ENCODE measurements around the gene BGN.

Gene BGN

DNA sequence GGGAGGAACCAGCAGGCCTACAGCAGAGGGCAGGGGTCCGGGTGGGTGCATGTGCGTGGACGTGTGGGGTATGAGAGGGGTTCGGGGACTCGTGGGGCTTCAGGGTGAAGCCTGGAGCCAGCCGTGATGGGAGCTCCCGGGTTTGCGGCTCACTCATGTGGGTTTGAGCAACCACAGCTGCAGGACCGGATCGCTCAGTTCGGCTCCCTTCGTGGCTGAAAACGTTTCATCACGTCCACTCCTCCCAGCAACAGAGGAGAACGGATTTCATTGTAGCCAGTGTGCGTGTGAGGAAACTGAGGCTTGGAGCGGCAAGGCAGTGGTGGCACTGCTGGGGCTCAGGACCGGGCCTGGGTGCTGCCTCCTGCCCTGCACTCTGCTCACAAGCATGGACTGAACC lies 10.6 kb downstream of the BGN start:
- no peak overlapping the region for H3K4me3 ChIP-seq (ENCODE audit: low read depth, low read length)
- no peak for DNase-seq (ENCODE audit: low read depth)
- in situ Hi-C loops (cut with HindIII; ENCODE audit: low sequenced_read_pairs) = no loop called here
- TF ChIP-seq, protein P1, sequence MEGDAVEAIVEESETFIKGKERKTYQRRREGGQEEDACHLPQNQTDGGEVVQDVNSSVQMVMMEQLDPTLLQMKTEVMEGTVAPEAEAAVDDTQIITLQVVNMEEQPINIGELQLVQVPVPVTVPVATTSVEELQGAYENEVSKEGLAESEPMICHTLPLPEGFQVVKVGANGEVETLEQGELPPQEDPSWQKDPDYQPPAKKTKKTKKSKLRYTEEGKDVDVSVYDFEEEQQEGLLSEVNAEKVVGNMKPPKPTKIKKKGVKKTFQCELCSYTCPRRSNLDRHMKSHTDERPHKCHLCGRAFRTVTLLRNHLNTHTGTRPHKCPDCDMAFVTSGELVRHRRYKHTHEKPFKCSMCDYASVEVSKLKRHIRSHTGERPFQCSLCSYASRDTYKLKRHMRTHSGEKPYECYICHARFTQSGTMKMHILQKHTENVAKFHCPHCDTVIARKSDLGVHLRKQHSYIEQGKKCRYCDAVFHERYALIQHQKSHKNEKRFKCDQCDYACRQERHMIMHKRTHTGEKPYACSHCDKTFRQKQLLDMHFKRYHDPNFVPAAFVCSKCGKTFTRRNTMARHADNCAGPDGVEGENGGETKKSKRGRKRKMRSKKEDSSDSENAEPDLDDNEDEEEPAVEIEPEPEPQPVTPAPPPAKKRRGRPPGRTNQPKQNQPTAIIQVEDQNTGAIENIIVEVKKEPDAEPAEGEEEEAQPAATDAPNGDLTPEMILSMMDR (IDR thresholded peaks at IDR 0.05; ENCODE audit: low read depth, low read length, missing control alignments) = no peak

DNA sequence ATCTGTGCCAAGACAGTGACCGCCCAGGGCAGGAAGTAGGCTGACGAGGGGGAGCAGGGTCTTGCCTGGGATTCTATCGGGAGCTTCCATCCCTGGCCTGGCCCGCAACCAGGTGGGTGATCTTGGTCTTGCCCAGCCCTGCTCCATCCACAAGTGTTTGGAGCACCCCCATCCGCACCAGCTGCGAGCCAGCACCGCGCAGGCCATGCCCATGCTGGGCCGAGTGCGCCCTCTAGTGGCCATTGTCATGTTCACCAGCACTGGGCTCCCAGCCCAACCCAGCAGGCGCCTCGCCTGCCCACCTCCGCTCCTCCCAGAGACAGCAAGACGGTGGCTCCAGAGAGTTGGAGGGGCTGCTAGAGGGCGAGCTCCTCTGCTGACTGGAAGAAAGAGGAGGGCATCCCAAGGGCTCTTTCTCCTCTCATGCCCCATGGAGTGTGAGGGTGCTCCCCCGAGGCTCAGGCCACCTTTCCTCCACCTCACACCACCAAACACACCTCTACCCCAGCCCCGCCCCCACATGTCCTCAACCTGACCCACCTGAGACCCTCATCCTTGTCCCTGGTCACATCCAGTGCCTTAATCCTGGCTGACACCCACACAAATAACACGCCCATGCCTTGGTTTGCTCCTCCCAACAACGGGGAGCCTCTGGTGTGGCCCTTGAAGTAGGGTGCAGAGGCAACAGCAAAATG lies 12.9 kb downstream of the BGN start:
- TF ChIP-seq, protein P1 (IDR thresholded peaks at IDR 0.05; ENCODE audit: low read depth, low read length, missing control alignments) = peak; percentile 69
- peak; percentile 49 for DNase-seq (ENCODE audit: low read depth)
- in situ Hi-C loops (cut with HindIII; ENCODE audit: low sequenced_read_pairs) = no loop called here
- H3K4me3 ChIP-seq (ENCODE audit: low read depth, low read length) = no peak overlapping the region

DNA sequence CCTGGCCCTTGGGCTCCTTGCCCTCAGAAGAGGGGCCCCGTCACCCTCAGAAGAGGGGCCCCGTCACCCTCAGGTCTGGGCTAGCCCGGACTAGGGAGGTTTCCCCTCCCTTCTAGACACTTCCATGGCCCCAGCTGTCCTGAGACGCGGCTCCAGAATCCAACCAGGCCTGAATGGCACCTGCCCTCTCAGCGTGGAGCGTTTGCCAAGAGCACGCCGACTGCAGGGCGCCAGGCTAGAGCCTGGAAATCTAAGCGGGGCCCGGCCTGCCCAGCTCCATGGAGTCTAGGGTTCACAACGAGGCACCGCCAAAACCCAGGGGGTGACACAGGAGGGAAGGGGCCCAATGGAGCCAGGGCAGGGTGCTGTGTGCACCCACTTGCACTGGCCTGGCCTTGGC lies 14.8 kb downstream of the BGN start:
- TF ChIP-seq, protein P1 (IDR thresholded peaks at IDR 0.05; ENCODE audit: low read depth, low read length, missing control alignments) = no peak
- no peak for DNase-seq (ENCODE audit: low read depth)
- in situ Hi-C loops (cut with HindIII; ENCODE audit: low sequenced_read_pairs) = no loop called here
- H3K4me3 ChIP-seq (ENCODE audit: low read depth, low read length) = no peak overlapping the region

DNA sequence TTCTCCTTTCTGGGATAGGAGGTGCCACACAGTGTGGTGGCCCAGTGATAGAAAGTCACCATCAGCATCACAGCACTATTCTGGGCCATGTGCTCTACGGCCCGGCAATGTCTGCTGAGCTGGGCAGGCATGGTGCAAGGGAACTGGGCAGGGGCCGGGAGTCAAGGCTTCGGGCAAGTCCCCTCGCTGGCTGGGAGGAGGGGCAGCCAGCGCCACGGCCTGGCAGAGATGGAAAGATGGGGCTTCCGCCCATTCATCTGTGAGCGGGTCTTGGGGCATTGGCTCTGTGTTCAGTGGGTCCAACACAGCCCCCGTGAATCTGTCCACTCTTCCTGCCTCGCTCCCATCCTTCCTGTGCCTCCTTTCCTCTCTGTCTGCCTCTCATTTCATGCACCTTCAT lies 15.6 kb downstream of the BGN start:
- H3K4me3 ChIP-seq (ENCODE audit: low read depth, low read length) = no peak overlapping the region
- in situ Hi-C loops (cut with HindIII; ENCODE audit: low sequenced_read_pairs) = no loop called here
- no peak for DNase-seq (ENCODE audit: low read depth)
- TF ChIP-seq, protein P1 (IDR thresholded peaks at IDR 0.05; ENCODE audit: low read depth, low read length, missing control alignments) = no peak

DNA sequence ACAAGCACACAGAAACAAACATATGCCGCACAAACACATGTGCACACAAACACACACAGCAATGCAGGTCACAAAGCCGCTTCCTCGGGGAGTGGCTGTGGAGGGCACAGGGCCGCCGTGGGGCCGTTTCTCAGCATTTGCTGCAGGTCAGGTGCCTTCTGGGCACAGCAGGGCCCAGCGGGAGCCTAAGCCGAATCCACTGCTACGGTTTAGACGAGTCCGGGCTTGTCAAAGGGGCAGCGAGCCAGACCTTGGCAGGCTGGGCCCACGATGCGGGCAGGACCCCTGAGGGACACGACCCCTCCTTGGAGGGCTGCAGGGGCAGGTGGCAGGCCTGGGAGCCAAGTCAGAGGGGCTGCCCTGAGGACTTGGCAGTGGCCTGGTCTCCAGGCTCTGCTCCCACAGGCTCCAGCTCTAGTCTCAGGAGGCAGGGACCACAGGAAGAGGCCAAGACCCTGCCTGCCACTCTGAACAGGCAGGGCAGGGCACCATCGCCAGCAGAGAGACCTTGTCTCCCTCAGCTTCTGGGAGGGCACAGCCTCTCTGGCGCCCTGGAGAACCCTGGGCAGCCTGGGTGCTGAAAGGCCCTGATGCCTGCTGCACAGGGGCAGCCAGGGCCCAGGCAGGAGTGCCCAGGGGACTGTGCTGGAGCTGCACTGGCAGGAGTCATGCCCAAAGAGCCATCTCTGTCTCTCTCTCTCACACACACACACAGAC lies 17.2 kb downstream of the BGN start:
- no peak overlapping the region for H3K4me3 ChIP-seq (ENCODE audit: low read depth, low read length)
- in situ Hi-C loops (cut with HindIII; ENCODE audit: low sequenced_read_pairs) = no loop called here
- no peak for DNase-seq (ENCODE audit: low read depth)
- TF ChIP-seq, protein P1 (IDR thresholded peaks at IDR 0.05; ENCODE audit: low read depth, low read length, missing control alignments) = no peak

DNA sequence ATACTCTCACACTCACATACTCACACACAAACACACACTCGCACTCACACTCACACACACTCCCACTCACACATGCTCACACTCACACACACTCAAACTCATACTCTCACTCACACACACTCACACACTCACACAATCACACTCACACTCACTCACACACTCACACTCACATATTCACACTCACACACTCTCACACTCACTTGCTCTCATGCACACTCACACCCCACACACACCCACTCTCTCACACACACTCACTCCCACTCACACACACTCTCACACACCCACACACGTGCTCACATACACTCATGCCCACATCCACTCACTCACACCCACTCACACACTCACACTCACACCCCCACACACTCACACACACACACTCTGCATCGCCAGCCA lies 17.7 kb downstream of the BGN start:
- TF ChIP-seq, protein P1 (IDR thresholded peaks at IDR 0.05; ENCODE audit: low read depth, low read length, missing control alignments) = no peak
- in situ Hi-C loops (cut with HindIII; ENCODE audit: low sequenced_read_pairs) = no loop called here
- no peak overlapping the region for H3K4me3 ChIP-seq (ENCODE audit: low read depth, low read length)
- no peak for DNase-seq (ENCODE audit: low read depth)

Data from astrocyte of the cerebellum (primary cell).